Ascending aorta (tissue), 2 donors: ENCODE results near the gene TEX264. TPM values are rescaled to one million over a fixed set of nuclear protein-coding genes. Genes with fewer than 3 reads are reported as not detected.

Experiments used
- DNase-seq, 2 donors: peaks; one replicate each; pipeline ENCODE4 v3.0.0-alpha.2; 2019; ENCODE audit warnings: low spot score in 2 of 2
- H3K27ac ChIP-seq, 2 donors: fragments of 200-600 bp; sonication (generic); one replicate each; pipeline ENCODE4 v1.5.1; 2016 to 2017; ENCODE audit warnings: mild to moderate bottlenecking in 1 of 2
- H3K27me3 ChIP-seq: fragments of 200-600 bp; sonication (generic); one replicate; pipeline ENCODE4 v1.5.1; 2017
- H3K36me3 ChIP-seq, 2 donors: fragments of 200-600 bp; sonication (generic); one replicate each; pipeline ENCODE4 v1.5.1; 2016
- H3K4me1 ChIP-seq, 2 donors: fragments of 200-600 bp; sonication (generic); one replicate each; pipeline ENCODE4 v1.5.1; 2016 to 2017; ENCODE audit warnings: mild to moderate bottlenecking in 1 of 2
- H3K4me3 ChIP-seq, 2 donors: fragments of 200-600 bp; sonication (generic); one replicate each; pipeline ENCODE4 v1.5.1; 2016 to 2017; ENCODE audit warnings: mild to moderate bottlenecking in 1 of 2
- H3K9me3 ChIP-seq, 2 donors: fragments of 200-600 bp; sonication (generic); one replicate each; pipeline ENCODE4 v1.5.1; 2016
- CTCF ChIP-seq, 3 experiments: fragments of 200-600 bp in 2 of 3; fragments of 450-650 bp in 1 of 3; sonication (generic) in 2 of 3; IDR thresholded peaks; one replicate each; pipeline ENCODE4 v1.5.1; 2016 to 2019; ENCODE audit warnings: antibody characterized with exemption in 3 of 3, mild to moderate bottlenecking in 1 of 3, moderate library complexity in 1 of 3
- intact Hi-C: fragments of 100-400 bp; cut with DNase I; formaldehyde crosslinking; loops from one replicate; pipeline ENCODE4 v1.15.1; 2023
- total RNA-seq: library from RNA; depleted of rRNA; stranded (reverse); fragments of >200 nt; gene quantifications from one replicate; pipeline ENCODE4 v1.1.0, GENCODE V29; 2016

TEX264 gene
- total RNA-seq, 1 donor from 2014 or later, result 69.1 TPM

GRCh38 chr3:51691021-51691420 is 20.0 kb downstream of the TEX264 start:
- no peak for TF ChIP-seq CTCF (IDR thresholded peaks at IDR 0.05)
- H3K9me3 ChIP-seq, result no peaks in the 10 kb centered on the region
- no peak for DNase-seq
- intact Hi-C loops, result no loop called here
- H3K4me3 ChIP-seq, result no peak overlapping the region
- H3K36me3 ChIP-seq, result peaks cover 42 to 44% of the 10 kb centered on the region in 2 donors
- H3K4me1 ChIP-seq, result no peaks in the 10 kb centered on the region
- no peaks in the 10 kb centered on the region for H3K27me3 ChIP-seq
- H3K27ac ChIP-seq, result no peak overlapping the region

DNA sequence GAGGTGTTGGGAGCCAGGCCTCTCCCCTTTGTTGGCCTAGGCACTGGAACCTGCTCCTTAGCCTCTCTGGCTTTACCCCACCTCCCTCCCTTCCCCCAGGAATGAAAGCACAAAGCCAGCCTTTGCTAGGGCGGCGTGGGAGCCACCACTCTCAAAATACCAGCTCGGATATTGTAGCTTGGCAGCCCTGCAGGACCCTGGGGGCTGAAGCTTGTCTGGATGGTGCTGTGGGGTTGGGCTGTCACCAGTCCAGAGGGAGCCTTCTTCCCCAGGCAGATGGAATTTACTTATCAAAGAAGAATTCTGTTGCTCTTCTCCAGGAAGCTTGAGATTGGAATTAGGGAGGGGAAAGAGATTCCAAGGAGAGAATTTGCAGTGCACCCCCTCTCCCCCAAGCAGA is 20.9 kb downstream of the TEX264 start:
- H3K36me3 ChIP-seq, result peaks cover 40 to 51% of the 10 kb centered on the region in 2 donors
- H3K4me3 ChIP-seq, result no peak overlapping the region
- no peaks in the 10 kb centered on the region for H3K9me3 ChIP-seq
- TF ChIP-seq CTCF (IDR thresholded peaks at IDR 0.05), result no peak
- H3K4me1 ChIP-seq, result no peaks in the 10 kb centered on the region
- DNase-seq, result no peak
- H3K27me3 ChIP-seq, result no peaks in the 10 kb centered on the region
- intact Hi-C loops, result no loop called here
- H3K27ac ChIP-seq, result no peak overlapping the region

DNA sequence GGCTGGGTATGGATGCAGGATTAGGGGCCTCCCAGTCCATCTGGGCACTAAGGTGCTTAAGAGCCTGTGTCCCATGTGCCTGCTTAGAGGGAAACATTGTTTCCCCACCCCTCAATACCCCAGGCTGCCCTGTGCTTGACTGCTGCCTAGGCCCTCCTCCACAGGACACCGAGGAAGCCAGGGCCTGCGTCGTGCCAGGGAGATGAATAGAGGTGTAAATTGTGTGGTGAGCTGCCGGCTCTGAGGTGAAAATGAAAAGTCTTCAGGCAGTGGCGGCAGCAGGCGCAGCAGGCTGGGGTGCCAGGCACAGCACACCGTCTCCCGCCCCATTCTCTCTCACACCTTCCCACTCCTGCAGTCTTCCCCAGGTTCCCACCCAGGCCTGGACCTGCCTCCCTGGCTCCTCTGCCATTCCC is 21.9 kb downstream of the TEX264 start:
- H3K4me3 ChIP-seq, result no peak overlapping the region
- H3K27ac ChIP-seq, result no peak overlapping the region
- peaks cover 47 to 55% of the 10 kb centered on the region in 2 donors for H3K36me3 ChIP-seq
- no peaks in the 10 kb centered on the region for H3K4me1 ChIP-seq
- intact Hi-C loops, result no loop called here
- TF ChIP-seq CTCF (IDR thresholded peaks at IDR 0.05), result no peak
- no peaks in the 10 kb centered on the region for H3K27me3 ChIP-seq
- no peak for DNase-seq
- no peaks in the 10 kb centered on the region for H3K9me3 ChIP-seq

GRCh38 chr3:51696954-51697353 is 25.9 kb downstream of the TEX264 start:
- Histone ChIP-seq H3K9me3 (no peaks in the 10 kb centered on the region), H3K27me3 (no peaks in the 10 kb centered on the region), H3K4me3 (no peak overlapping the region), H3K4me1 (no peaks in the 10 kb centered on the region), H3K27ac (no peak overlapping the region), H3K36me3 (peaks cover 52 to 81% of the 10 kb centered on the region in 2 donors)
- intact Hi-C loops, result no loop called here
- no peak for TF ChIP-seq CTCF (IDR thresholded peaks at IDR 0.05)
- no peak for DNase-seq

DNA sequence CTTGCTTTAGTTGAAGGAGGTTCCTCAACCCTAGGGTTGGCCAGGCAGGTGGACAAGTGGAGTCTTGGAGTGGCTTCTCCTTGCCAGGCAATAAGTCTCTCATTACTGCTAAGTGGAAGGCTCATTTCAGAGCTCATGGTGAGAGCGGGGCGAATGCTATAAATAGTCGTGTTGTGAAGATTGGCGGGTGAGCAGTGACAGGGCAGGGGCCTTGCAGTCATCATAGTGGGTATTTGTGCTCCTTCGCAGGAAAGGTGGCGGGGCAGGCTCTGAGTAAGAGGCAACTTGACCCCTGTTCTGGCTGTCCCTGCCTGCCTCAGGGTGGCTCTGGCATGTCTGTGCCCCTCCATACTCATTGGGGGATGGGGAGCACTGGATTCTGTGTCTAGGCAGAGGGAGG is 27.2 kb downstream of the TEX264 start:
- Histone ChIP-seq H3K4me3 (no peak overlapping the region), H3K4me1 (no peaks in the 10 kb centered on the region), H3K27ac (no peak overlapping the region), H3K27me3 (no peaks in the 10 kb centered on the region), H3K36me3 (peaks cover 46 to 85% of the 10 kb centered on the region in 2 donors), H3K9me3 (no peaks in the 10 kb centered on the region)
- intact Hi-C loops, result no loop called here
- DNase-seq, result no peak
- TF ChIP-seq CTCF (IDR thresholded peaks at IDR 0.05), result no peak

GRCh38 chr3:51700403-51700802 is 29.4 kb downstream of the TEX264 start:
- no peak for TF ChIP-seq CTCF (IDR thresholded peaks at IDR 0.05)
- Histone ChIP-seq H3K4me1 (no peaks in the 10 kb centered on the region), H3K27me3 (no peaks in the 10 kb centered on the region), H3K27ac (no peak overlapping the region), H3K36me3 (peaks cover 42 to 84% of the 10 kb centered on the region in 2 donors), H3K4me3 (no peak overlapping the region), H3K9me3 (no peaks in the 10 kb centered on the region)
- intact Hi-C loops, result no loop called here
- no peak for DNase-seq
